Astrocyte (in vitro differentiated cells and primary cell): Measurements from ENCODE around the gene MEGF6. TPM values are rescaled to one million over a fixed set of nuclear protein-coding genes. Genes with fewer than 3 reads are reported as not detected.

ENCODE experiments used
- DNase-seq: peaks from one replicate; pipeline ENCODE4 v3.0.0-alpha.2; 2010; ENCODE audit warnings: low read depth
- FAIRE-seq: peaks from 2 replicates; lab custom pipeline; 2011; peaks lifted over from hg19 to GRCh38; lab: Jason Lieb, UNC
- H2AFZ ChIP-seq: 2 replicates; pipeline ENCODE4 v1.6.0; 2012; ENCODE audit warnings: low read depth, low read length, inconsistent platforms
- H3K27ac ChIP-seq: 2 replicates; pipeline ENCODE4 v1.5.1; 2011; ENCODE audit warnings: low read depth, low read length, inconsistent platforms
- H3K27me3 ChIP-seq: 2 replicates; pipeline ENCODE4 v1.6.0; 2011; ENCODE audit warnings: low read length, inconsistent platforms; ENCODE audit not compliant: insufficient read depth
- H3K36me3 ChIP-seq: 2 replicates; pipeline ENCODE4 v1.5.1; 2011; ENCODE audit warnings: low read length, inconsistent platforms; ENCODE audit not compliant: insufficient read depth
- H3K4me1 ChIP-seq: 2 replicates; pipeline ENCODE4 v1.5.1; 2011; ENCODE audit warnings: low read length, inconsistent platforms; ENCODE audit not compliant: insufficient read depth
- H3K4me2 ChIP-seq: 2 replicates; pipeline ENCODE4 v1.6.0; 2012; ENCODE audit warnings: low read length, inconsistent platforms
- H3K4me3 ChIP-seq: 2 replicates; pipeline ENCODE4 v1.5.1; 2011; ENCODE audit warnings: low read depth, mild to moderate bottlenecking, low read length, inconsistent platforms; ENCODE audit not compliant: insufficient read depth
- H3K79me2 ChIP-seq: 2 replicates; pipeline ENCODE4 v1.6.0; 2012; ENCODE audit warnings: mild to moderate bottlenecking, low read length, inconsistent platforms; ENCODE audit not compliant: insufficient read depth
- H3K9ac ChIP-seq: 2 replicates; pipeline ENCODE4 v1.6.0; 2012; ENCODE audit warnings: mild to moderate bottlenecking, low read length, inconsistent platforms
- H3K9me3 ChIP-seq: 2 replicates; pipeline ENCODE4 v1.5.1; 2012; ENCODE audit warnings: low read depth, mild to moderate bottlenecking, low read length, inconsistent platforms; ENCODE audit not compliant: insufficient read depth
- H4K20me1 ChIP-seq: 2 replicates; pipeline ENCODE4 v1.6.0; 2012; ENCODE audit warnings: low read length, inconsistent platforms; ENCODE audit not compliant: insufficient read depth
- H3K27ac Mint-ChIP-seq: one replicate; pipeline ENCODE4 v1.8.0; 2021; ENCODE audit warnings: mild to moderate bottlenecking, mixed read lengths; ENCODE audit not compliant: unreplicated experiment
- H3K27me3 Mint-ChIP-seq: one replicate; pipeline ENCODE4 v1.8.0; 2021; ENCODE audit warnings: low read depth, mixed read lengths; ENCODE audit not compliant: unreplicated experiment
- H3K36me3 Mint-ChIP-seq: one replicate; pipeline ENCODE4 v1.8.0; 2021; ENCODE audit warnings: low read depth, mixed read lengths; ENCODE audit not compliant: unreplicated experiment
- H3K4me1 Mint-ChIP-seq: one replicate; pipeline ENCODE4 v1.8.0; 2021; ENCODE audit warnings: low read depth, mixed read lengths; ENCODE audit not compliant: unreplicated experiment
- H3K4me3 Mint-ChIP-seq: one replicate; pipeline ENCODE4 v1.8.0; 2021; ENCODE audit warnings: mild to moderate bottlenecking, moderate library complexity, mixed read lengths; ENCODE audit not compliant: unreplicated experiment
- H3K9me3 Mint-ChIP-seq: one replicate; pipeline ENCODE4 v1.8.0; 2021; ENCODE audit warnings: mild to moderate bottlenecking, mixed read lengths; ENCODE audit not compliant: unreplicated experiment
- EZH2 ChIP-seq: IDR thresholded peaks from 2 replicates; pipeline ENCODE4 v1.6.1; 2012; ENCODE audit warnings: mild to moderate bottlenecking, low read length, inconsistent platforms; ENCODE audit not compliant: insufficient read depth
- total RNA-seq: library from RNA; stranded (reverse); gene quantifications from 2 replicates; pipeline ENCODE4 v1.2.1, GENCODE V29; 2021
- TF ChIP-seq, protein P1 (sequence below): IDR thresholded peaks from 2 replicates; pipeline ENCODE4 v1.5.1; 2011; ENCODE audit warnings: low read depth, mild to moderate bottlenecking, inconsistent platforms, low read length, moderate library complexity; ENCODE audit not compliant: insufficient read depth

MEGF6 gene
- total RNA-seq, 1 donor from 2014 or later = 14.8 TPM

- Mint-ChIP-seq H3K36me3 (no peaks in the 10 kb centered on the region), H3K4me1 (no peaks in the 10 kb centered on the region), H3K4me3 (no peak overlapping the region), H3K27me3 (peaks cover 29% of the 10 kb centered on the region), H3K27ac (no peak overlapping the region), H3K9me3 (no peaks in the 10 kb centered on the region)
- H2AFZ ChIP-seq = no peak overlapping the region
- no peaks in the 10 kb centered on the region for H3K79me2 ChIP-seq
- H3K9ac ChIP-seq = no peak overlapping the region
- no peak overlapping the region for H3K4me2 ChIP-seq
- H3K27me3 ChIP-seq = peaks cover 20% of the 10 kb centered on the region
- no peak overlapping the region for H3K27ac ChIP-seq
- H3K36me3 ChIP-seq = no peaks in the 10 kb centered on the region
- DNase-seq (no peak), FAIRE-seq (no peak)
- H3K9me3 ChIP-seq = peaks cover 2% of the 10 kb centered on the region
- H4K20me1 ChIP-seq = no peaks in the 10 kb centered on the region
- H3K4me3 ChIP-seq = no peak overlapping the region
- peaks cover 4% of the 10 kb centered on the region for H3K4me1 ChIP-seq
- TF ChIP-seq, protein P1, sequence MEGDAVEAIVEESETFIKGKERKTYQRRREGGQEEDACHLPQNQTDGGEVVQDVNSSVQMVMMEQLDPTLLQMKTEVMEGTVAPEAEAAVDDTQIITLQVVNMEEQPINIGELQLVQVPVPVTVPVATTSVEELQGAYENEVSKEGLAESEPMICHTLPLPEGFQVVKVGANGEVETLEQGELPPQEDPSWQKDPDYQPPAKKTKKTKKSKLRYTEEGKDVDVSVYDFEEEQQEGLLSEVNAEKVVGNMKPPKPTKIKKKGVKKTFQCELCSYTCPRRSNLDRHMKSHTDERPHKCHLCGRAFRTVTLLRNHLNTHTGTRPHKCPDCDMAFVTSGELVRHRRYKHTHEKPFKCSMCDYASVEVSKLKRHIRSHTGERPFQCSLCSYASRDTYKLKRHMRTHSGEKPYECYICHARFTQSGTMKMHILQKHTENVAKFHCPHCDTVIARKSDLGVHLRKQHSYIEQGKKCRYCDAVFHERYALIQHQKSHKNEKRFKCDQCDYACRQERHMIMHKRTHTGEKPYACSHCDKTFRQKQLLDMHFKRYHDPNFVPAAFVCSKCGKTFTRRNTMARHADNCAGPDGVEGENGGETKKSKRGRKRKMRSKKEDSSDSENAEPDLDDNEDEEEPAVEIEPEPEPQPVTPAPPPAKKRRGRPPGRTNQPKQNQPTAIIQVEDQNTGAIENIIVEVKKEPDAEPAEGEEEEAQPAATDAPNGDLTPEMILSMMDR = no peak
- TF ChIP-seq EZH2 = no peak
Observed at GRCh38 chr1:3557366-3557765, 53.9 kb downstream of the MEGF6 start.

DNA sequence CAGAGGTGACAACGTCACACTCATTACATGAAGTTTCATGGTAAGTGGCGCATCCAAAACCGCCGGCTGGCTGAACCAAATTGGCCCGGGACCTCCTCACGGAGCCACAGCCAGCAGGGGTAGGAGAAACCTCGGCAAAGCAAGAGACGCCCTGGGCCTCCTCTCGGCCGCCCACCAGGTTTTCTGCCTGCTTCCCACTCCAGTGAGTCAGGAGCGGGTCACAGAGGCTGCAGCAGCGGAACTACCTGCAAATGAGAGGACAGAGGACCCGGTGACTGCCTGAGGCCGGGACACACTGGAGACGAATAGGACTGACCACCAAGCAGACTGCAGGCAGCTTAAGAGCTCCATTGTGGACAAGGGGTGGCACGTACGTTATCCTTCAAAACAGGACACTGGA, 55.0 kb downstream of the MEGF6 start:
- Mint-ChIP-seq H3K36me3 (no peaks in the 10 kb centered on the region), H3K27ac (no peak overlapping the region), H3K27me3 (peaks cover 22% of the 10 kb centered on the region), H3K4me3 (no peak overlapping the region), H3K4me1 (no peaks in the 10 kb centered on the region), H3K9me3 (no peaks in the 10 kb centered on the region)
- H3K4me3 ChIP-seq = no peak overlapping the region
- H3K79me2 ChIP-seq = no peaks in the 10 kb centered on the region
- H3K4me2 ChIP-seq = no peak overlapping the region
- no peak overlapping the region for H3K27ac ChIP-seq
- no peaks in the 10 kb centered on the region for H4K20me1 ChIP-seq
- H3K9ac ChIP-seq = no peak overlapping the region
- peaks cover 4% of the 10 kb centered on the region for H3K4me1 ChIP-seq
- no peaks in the 10 kb centered on the region for H3K36me3 ChIP-seq
- FAIRE-seq (no peak), DNase-seq (no peak)
- no peak overlapping the region for H2AFZ ChIP-seq
- peaks cover 2% of the 10 kb centered on the region for H3K9me3 ChIP-seq
- TF ChIP-seq EZH2 = no peak
- TF ChIP-seq, protein P1 = no peak
- H3K27me3 ChIP-seq = peaks cover 15% of the 10 kb centered on the region

GRCh38 chr1:3555131-3555920, 56.0 kb downstream of the MEGF6 start:
- H3K4me3 Mint-ChIP-seq = no peak overlapping the region
- Histone ChIP-seq H3K36me3 (no peaks in the 10 kb centered on the region), H2AFZ (no peak overlapping the region), H3K79me2 (no peaks in the 10 kb centered on the region), H3K27me3 (peaks cover 15% of the 10 kb centered on the region), H3K4me2 (no peak overlapping the region), H3K27ac (no peak overlapping the region), H3K4me1 (peaks cover 4% of the 10 kb centered on the region), H4K20me1 (no peaks in the 10 kb centered on the region), H3K4me3 (no peak overlapping the region), H3K9ac (no peak overlapping the region), H3K9me3 (peaks cover 2% of the 10 kb centered on the region)
- no peak for DNase-seq
- H3K27me3 Mint-ChIP-seq = peaks cover 20% of the 10 kb centered on the region
- H3K36me3 Mint-ChIP-seq = no peaks in the 10 kb centered on the region
- TF ChIP-seq, protein P1 = no peak
- TF ChIP-seq EZH2 = no peak
- no peaks in the 10 kb centered on the region for H3K4me1 Mint-ChIP-seq
- no peak for FAIRE-seq
- no peaks in the 10 kb centered on the region for H3K9me3 Mint-ChIP-seq
- no peak overlapping the region for H3K27ac Mint-ChIP-seq
